ENCODE data around the gene LSMEM2. TPM values are rescaled to one million over a fixed set of nuclear protein-coding genes. Genes with fewer than 3 reads are reported as not detected.

The LSMEM2 gene
- total and polyA plus RNA-seq, 9 of the 15 experiments (the other 6 are each of a cell fraction or from before 2014, with no cell fraction given): not detected

GRCh38 chr3:50327943-50328691, 49.2 kb downstream of the LSMEM2 start, which contains the start of gene TUSC2 (continued):
- TF ChIP-seq ZNF239 (CRISPR knock-in tag; IDR thresholded peaks at IDR 0.05) (no peak), ELF4 (CRISPR knock-in tag; IDR thresholded peaks at IDR 0.05) (no peak), ZNF408 (CRISPR knock-in tag; IDR thresholded peaks at IDR 0.05; ENCODE audit: low read depth) (no peak), FOXJ3 (CRISPR knock-in tag; IDR thresholded peaks at IDR 0.05) (no peak), KDM4B (IDR thresholded peaks at IDR 0.05; ENCODE audit: borderline replicate concordance in 2 of 2, low read depth in 1 of 2) (no peak; a peak in 1 of 4 replicates), NUFIP1 (IDR thresholded peaks at IDR 0.05; ENCODE audit: partially characterized antibody) (no peak), OTX1 (CRISPR knock-in tag; IDR thresholded peaks at IDR 0.05) (no peak), SMARCE1 (IDR thresholded peaks at IDR 0.05) (no peak), MECOM (CRISPR knock-in tag; IDR thresholded peaks at IDR 0.05) (no peak), NONO (IDR thresholded peaks at IDR 0.05; ENCODE audit: low read depth in 2 of 2, low read length in 1 of 2) (no peak), SRSF1 (IDR thresholded peaks at IDR 0.05; ENCODE audit: low read depth, low read length) (0 out of 2 replicates have a peak, but pooled peaks have one; percentile 36), ZFX (CRISPR knock-in tag; IDR thresholded peaks at IDR 0.05) (peak; percentile 29), DACH1 (IDR thresholded peaks at IDR 0.05; ENCODE audit: partially characterized antibody) (peak; percentile 73), RUNX1 (IDR thresholded peaks at IDR 0.05; ENCODE audit: low read depth) (no peak), HSF4 (CRISPR knock-in tag; IDR thresholded peaks at IDR 0.05; ENCODE audit: borderline replicate concordance) (no peak), SAP30 (IDR thresholded peaks at IDR 0.05; ENCODE audit: borderline replicate concordance, insufficient read depth, low read depth, low read length, poor library complexity, severe bottlenecking) (peak; percentile 61), GATAD2A (IDR thresholded peaks at IDR 0.05) (no peak), KDM1A (IDR thresholded peaks at IDR 0.05) (no peak), ZNF274 (IDR thresholded peaks at IDR 0.05; ENCODE audit: borderline replicate concordance, low read depth, low read length) (no peak), CBX5 (IDR thresholded peaks at IDR 0.05; ENCODE audit: borderline replicate concordance, low read depth) (no peak), ATF7 (IDR thresholded peaks at IDR 0.05) (0 out of 2 replicates have a peak, but pooled peaks have one; percentile 41), ZNF175 (CRISPR knock-in tag; IDR thresholded peaks at IDR 0.05; ENCODE audit: low read depth) (no peak), ZNF23 (CRISPR knock-in tag; IDR thresholded peaks at IDR 0.05) (no peak), TRIM28 (IDR thresholded peaks at IDR 0.05) (no peak), ETS1 (conservative IDR thresholded peaks at IDR 0.05; ENCODE audit: control insufficient read depth, low read depth, low read length) (peak; percentile 75)
- TF ChIP-seq, protein P1, sequence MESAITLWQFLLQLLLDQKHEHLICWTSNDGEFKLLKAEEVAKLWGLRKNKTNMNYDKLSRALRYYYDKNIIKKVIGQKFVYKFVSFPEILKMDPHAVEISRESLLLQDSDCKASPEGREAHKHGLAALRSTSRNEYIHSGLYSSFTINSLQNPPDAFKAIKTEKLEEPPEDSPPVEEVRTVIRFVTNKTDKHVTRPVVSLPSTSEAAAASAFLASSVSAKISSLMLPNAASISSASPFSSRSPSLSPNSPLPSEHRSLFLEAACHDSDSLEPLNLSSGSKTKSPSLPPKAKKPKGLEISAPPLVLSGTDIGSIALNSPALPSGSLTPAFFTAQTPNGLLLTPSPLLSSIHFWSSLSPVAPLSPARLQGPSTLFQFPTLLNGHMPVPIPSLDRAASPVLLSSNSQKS (CRISPR knock-in tag; IDR thresholded peaks at IDR 0.05): no peak
- TF ChIP-seq, protein P2, sequence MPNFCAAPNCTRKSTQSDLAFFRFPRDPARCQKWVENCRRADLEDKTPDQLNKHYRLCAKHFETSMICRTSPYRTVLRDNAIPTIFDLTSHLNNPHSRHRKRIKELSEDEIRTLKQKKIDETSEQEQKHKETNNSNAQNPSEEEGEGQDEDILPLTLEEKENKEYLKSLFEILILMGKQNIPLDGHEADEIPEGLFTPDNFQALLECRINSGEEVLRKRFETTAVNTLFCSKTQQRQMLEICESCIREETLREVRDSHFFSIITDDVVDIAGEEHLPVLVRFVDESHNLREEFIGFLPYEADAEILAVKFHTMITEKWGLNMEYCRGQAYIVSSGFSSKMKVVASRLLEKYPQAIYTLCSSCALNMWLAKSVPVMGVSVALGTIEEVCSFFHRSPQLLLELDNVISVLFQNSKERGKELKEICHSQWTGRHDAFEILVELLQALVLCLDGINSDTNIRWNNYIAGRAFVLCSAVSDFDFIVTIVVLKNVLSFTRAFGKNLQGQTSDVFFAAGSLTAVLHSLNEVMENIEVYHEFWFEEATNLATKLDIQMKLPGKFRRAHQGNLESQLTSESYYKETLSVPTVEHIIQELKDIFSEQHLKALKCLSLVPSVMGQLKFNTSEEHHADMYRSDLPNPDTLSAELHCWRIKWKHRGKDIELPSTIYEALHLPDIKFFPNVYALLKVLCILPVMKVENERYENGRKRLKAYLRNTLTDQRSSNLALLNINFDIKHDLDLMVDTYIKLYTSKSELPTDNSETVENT (CRISPR knock-in tag; IDR thresholded peaks at IDR 0.05): no peak
